ENCODE measurements around the gene USP32. TPM values are rescaled to one million over a fixed set of nuclear protein-coding genes. Genes with fewer than 3 reads are reported as not detected.

USP32 gene
- total and polyA plus RNA-seq, 4 donors, result 46.6 to 103 (median 52.1) TPM

DNA sequence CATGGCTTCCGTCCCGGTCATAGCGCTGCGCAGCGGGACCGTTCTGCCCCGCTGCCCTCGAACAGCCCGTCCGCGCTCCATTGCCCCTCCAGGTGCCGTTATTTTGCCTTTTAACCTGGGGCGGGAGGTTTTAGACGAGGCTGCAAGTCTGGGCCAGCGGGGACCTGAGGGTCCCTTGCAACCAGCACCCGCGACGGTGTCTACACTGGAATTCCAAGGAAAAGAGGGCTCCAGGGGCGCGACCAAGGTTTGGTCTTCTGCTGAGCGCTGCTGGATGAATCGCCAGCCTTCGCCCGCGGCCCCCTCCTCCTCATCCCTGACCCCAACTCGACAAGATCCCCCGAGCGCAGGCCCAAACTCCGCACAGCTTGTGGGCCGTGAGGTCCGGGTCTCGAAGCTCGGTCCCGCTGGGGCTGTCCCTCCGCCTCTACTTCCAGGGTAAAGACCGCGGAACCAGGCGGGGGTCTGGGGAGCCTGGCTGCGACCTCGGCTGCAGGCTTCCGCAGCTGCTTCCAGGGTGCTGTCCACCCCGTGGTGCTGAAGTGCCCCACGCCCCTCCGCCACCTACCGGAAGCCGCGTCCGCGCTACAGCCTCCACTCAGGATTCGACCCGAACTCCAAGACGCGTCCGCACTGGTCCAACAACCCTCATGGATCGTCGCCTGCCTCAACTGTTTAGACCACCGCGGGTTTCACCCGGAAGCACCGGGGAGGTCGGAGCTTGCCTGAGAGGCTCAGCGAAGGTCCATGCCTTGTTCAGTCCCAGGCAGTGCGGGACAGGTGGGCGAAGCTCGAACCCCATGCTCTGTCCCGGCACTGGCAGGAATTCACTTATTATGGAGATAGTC, 252.3 kb downstream of the USP32 start:
- peaks cover 46% of the 10 kb centered on the region for H3K4me1 ChIP-seq (ENCODE audit: control insufficient read depth, insufficient read depth, low read length)
- no peaks in the 10 kb centered on the region for H3K9me3 ChIP-seq (ENCODE audit: control insufficient read depth, insufficient read depth, low read length)
- H3K36me3 ChIP-seq (ENCODE audit: control insufficient read depth, insufficient read depth, low read length), result no peaks in the 10 kb centered on the region
- WGBS (ENCODE audit: insufficient coverage), result 6% methylated on average over 66 of the region's 66 CpGs
- H3K27me3 ChIP-seq (ENCODE audit: control insufficient read depth, insufficient read depth, low read length), result peaks cover 60% of the 10 kb centered on the region
- no peak overlapping the region for H3K27ac ChIP-seq (ENCODE audit: low read depth, low read length)
- DNase-seq (ENCODE audit: low read depth in 4 of 6, low spot score in 6 of 6), result peak in 3 of 6 donors; percentile 35 to 78 (median 60)
- H3K4me3 ChIP-seq (ENCODE audit: low read depth, low read length), result peak overlapping the region; percentile 7

DNA sequence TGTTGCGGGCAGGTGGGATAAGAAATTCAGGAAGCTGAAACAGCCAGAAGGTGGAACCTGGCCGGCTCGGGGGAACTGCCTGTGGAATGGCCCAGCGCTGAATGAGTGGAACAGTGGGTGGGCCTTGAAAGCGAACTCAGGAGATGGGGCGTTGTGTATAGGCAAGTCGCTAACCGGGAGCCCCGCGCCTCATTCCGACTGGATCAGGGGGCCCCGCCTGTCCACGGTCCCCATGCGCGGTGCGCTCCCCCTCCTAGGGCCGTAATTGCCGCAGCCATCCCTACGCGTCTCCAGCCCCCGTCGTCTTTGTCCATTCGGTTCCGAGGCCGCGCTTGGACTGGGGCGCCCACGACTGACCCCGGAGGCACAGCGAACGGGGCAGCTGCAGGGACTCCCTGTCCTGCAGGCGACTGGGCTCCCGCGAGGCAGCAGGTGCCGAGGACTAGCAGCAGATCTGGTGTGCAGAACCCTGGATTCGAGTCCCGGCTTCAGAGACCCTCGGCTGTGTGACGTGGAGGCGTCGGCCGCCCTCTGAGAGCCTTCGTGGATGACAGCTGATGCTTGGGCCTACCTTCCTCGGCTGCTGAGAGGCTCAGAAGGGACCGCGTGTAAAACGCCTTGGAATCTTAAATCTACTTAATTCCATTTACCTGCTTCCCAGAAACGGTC, 253.0 kb downstream of the USP32 start:
- H3K4me1 ChIP-seq (ENCODE audit: control insufficient read depth, insufficient read depth, low read length), result peaks cover 51% of the 10 kb centered on the region
- H3K36me3 ChIP-seq (ENCODE audit: control insufficient read depth, insufficient read depth, low read length), result no peaks in the 10 kb centered on the region
- 6% methylated on average over 48 of the region's 48 CpGs for WGBS (ENCODE audit: insufficient coverage)
- DNase-seq (ENCODE audit: low read depth in 4 of 6, low spot score in 6 of 6), result no peak
- H3K4me3 ChIP-seq (ENCODE audit: low read depth, low read length), result no peak overlapping the region
- H3K27me3 ChIP-seq (ENCODE audit: control insufficient read depth, insufficient read depth, low read length), result peaks cover 56% of the 10 kb centered on the region
- H3K9me3 ChIP-seq (ENCODE audit: control insufficient read depth, insufficient read depth, low read length), result no peaks in the 10 kb centered on the region
- H3K27ac ChIP-seq (ENCODE audit: low read depth, low read length), result no peak overlapping the region

DNA sequence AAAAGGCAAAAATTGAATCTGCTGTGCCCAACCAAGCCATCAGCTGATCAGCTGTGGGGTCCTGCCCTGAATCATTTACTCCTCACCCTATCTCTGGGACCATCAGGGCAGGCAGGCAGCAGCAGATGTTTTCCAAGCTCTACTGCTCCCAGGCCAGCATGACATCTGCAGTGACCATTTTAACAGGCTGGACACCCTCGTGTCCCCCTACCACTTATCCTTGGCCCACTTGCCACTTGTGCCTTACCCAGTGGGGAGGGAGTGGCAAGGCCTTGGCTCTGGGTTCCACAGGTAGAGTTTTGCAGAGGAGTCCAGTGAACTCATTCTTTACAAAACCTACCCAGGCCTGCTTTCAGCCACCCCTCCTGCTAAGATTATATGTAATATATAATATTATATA, 254.2 kb downstream of the USP32 start:
- H3K27me3 ChIP-seq (ENCODE audit: control insufficient read depth, insufficient read depth, low read length), result peaks cover 50% of the 10 kb centered on the region
- DNase-seq (ENCODE audit: low read depth in 4 of 6, low spot score in 6 of 6), result no peak
- no CpG with 5 or more reads among the region's 1 CpG for WGBS (ENCODE audit: insufficient coverage)

DNA sequence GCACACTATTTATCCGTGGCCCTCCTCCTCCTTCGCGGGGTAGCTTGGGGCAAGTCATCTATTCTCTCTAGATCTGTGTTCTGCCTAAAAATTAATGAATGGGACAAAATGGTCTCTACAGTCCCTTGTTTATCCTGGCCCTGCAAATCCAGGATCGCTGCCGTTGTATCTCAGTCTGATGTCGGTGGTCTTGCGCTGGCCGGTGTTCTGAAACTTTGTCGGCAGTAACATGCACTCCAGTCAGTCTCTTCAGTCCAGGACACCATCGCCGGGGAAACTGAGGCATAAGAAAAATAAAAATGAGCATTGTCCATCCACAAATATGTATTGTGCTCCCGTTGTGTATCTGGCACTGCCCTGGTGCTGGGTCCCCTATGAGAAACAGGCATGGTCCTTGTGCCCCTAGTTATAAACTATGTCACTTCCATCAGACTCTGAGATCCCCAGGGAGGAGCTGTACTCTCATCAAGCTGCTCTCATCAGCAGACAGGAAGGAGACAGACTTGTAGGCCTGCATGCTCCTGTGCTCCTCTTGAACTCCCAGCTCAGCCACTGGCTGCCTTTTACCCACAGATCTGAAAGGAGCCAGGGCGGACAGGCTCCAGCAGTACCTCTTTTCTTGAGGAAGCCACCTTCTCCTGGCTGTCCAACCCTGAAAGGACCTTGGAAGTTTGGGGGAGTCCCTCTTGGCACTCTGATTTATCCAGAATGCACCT, 255.8 kb downstream of the USP32 start:
- DNase-seq (ENCODE audit: low read depth in 4 of 6, low spot score in 6 of 6), result no peak
- Histone ChIP-seq H3K4me1 (ENCODE audit: control insufficient read depth, insufficient read depth, low read length) (peaks cover 35% of the 10 kb centered on the region), H3K27me3 (ENCODE audit: control insufficient read depth, insufficient read depth, low read length) (peaks cover 34% of the 10 kb centered on the region), H3K27ac (ENCODE audit: low read depth, low read length) (no peak overlapping the region), H3K36me3 (ENCODE audit: control insufficient read depth, insufficient read depth, low read length) (no peaks in the 10 kb centered on the region), H3K4me3 (ENCODE audit: low read depth, low read length) (peak overlapping the region; percentile 76), H3K9me3 (ENCODE audit: control insufficient read depth, insufficient read depth, low read length) (no peaks in the 10 kb centered on the region)
- WGBS (ENCODE audit: insufficient coverage), result 80% methylated on average over 10 of the region's 13 CpGs

More for the DNA sequence above, 254.2 kb downstream of the USP32 start:
- Histone ChIP-seq H3K9me3 (ENCODE audit: control insufficient read depth, insufficient read depth, low read length) (no peaks in the 10 kb centered on the region), H3K27ac (ENCODE audit: low read depth, low read length) (no peak overlapping the region), H3K4me3 (ENCODE audit: low read depth, low read length) (no peak overlapping the region), H3K36me3 (ENCODE audit: control insufficient read depth, insufficient read depth, low read length) (no peaks in the 10 kb centered on the region), H3K4me1 (ENCODE audit: control insufficient read depth, insufficient read depth, low read length) (peaks cover 46% of the 10 kb centered on the region)

DNA sequence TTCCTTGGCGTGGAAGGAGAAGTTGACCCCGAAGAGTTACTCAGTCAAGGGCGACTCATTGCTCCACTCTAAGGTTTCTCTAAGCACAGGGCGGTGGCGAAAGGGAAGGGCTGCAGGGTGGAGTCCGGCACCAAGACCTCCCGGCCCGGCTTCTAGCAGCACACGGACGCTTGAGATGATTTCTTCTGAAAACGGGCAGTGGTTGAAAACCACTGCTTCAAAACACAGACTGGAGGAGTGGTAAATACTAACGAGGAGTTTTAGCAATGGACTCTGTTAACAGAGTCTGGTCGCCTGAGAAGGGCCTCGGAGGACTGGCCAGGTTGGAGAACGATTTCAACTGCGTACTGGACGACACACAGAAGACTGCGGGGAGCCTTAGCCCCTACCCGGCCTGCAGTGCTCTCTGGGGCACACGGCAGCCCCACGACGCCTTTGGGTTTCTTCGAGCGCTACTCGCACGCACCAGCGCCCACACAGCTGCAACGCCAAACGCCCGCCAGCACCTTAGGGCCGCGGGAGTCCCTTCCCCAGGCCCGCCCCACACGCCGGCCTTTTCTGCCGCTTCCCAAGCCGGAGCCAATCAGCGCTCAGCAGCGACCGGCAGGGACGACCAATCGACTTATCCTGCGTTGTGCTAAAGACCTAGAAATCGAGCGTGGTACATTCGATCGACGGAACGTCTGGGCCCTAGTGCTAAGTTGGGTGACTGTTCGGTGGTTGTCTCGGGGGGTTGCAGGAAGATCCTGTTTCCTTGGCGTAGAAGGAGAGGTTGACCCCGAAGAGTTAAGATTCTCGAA, 256.6 kb downstream of the USP32 start:
- peak; percentile 79 to 97 (median 84) for DNase-seq (ENCODE audit: low read depth in 4 of 6, low spot score in 6 of 6)
- H3K4me1 ChIP-seq (ENCODE audit: control insufficient read depth, insufficient read depth, low read length), result peaks cover 32% of the 10 kb centered on the region
- no peaks in the 10 kb centered on the region for H3K36me3 ChIP-seq (ENCODE audit: control insufficient read depth, insufficient read depth, low read length)
- peak overlapping the region; percentile 54 for H3K27ac ChIP-seq (ENCODE audit: low read depth, low read length)
- H3K27me3 ChIP-seq (ENCODE audit: control insufficient read depth, insufficient read depth, low read length), result peaks cover 27% of the 10 kb centered on the region
- no peaks in the 10 kb centered on the region for H3K9me3 ChIP-seq (ENCODE audit: control insufficient read depth, insufficient read depth, low read length)
- peak overlapping the region; percentile 76 for H3K4me3 ChIP-seq (ENCODE audit: low read depth, low read length)
- 0% methylated on average over 52 of the region's 54 CpGs for WGBS (ENCODE audit: insufficient coverage)

DNA sequence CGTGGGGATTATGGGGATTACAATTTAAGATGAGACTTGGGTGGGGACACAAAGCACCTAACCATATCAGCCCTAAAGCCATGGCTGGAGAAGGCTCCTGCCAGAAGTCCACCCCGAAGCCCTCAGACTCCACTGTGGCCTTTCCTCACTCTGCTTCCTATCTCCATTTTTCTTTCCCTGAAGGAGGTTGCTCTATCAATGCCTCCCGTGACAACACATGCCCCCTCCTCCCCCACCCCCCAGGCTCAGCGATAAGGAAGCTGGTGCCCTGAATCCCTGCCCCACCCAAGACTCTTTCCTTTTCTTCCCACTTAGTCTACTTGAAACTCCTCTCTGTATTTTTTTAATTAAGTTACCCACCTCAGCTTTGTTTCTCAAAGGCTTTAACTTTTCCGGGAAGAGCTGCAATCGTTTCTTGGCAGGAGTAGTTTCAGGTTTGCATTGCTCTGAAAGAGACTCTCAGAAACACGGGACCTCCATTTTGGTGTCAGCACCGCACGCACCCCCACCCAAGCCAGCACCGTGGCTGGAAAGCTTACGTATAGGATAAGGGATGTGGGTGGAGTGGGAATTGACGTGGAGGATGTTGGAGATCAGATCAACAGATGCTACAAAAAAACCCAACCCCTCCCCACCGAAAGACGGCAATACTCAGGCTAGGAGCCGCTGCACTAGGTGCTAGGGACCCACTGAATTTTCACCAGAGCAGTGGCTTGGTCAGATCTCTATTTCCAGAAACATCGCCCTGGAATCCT, 257.4 kb downstream of the USP32 start:
- Histone ChIP-seq H3K36me3 (ENCODE audit: control insufficient read depth, insufficient read depth, low read length) (no peaks in the 10 kb centered on the region), H3K4me1 (ENCODE audit: control insufficient read depth, insufficient read depth, low read length) (peaks cover 25% of the 10 kb centered on the region), H3K4me3 (ENCODE audit: low read depth, low read length) (peak overlapping the region; percentile 76), H3K9me3 (ENCODE audit: control insufficient read depth, insufficient read depth, low read length) (no peaks in the 10 kb centered on the region), H3K27ac (ENCODE audit: low read depth, low read length) (peak overlapping the region; percentile 54), H3K27me3 (ENCODE audit: control insufficient read depth, insufficient read depth, low read length) (peaks cover 19% of the 10 kb centered on the region)
- DNase-seq (ENCODE audit: low read depth in 4 of 6, low spot score in 6 of 6), result peak in 1 of 6 donors; percentile 50
- 9% methylated on average over 9 of the region's 16 CpGs for WGBS (ENCODE audit: insufficient coverage)

DNA sequence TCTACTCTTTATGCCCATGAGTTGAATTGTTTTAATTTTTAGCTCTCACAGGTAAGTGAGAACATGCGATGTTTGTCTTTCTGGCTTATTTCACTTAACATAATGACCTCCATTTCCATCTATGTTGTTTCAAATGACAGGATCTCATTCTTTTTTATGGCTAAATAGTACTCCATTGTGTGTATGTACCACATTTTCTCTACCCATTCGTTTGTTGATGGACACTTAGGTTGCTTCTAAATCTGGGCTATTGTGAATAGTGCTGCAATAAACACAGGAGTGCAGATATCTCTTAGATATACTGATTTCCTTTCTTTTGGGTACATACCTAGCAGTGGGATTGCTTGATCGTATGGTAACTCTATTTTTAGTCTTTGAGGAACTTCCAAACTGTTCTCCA, 261.5 kb downstream of the USP32 start:
- Histone ChIP-seq H3K36me3 (ENCODE audit: control insufficient read depth, insufficient read depth, low read length) (no peaks in the 10 kb centered on the region), H3K4me3 (ENCODE audit: low read depth, low read length) (no peak overlapping the region), H3K4me1 (ENCODE audit: control insufficient read depth, insufficient read depth, low read length) (peaks cover 9% of the 10 kb centered on the region), H3K27ac (ENCODE audit: low read depth, low read length) (no peak overlapping the region), H3K9me3 (ENCODE audit: control insufficient read depth, insufficient read depth, low read length) (no peaks in the 10 kb centered on the region), H3K27me3 (ENCODE audit: control insufficient read depth, insufficient read depth, low read length) (no peaks in the 10 kb centered on the region)
- WGBS (ENCODE audit: insufficient coverage), result no CpG with 5 or more reads among the region's 3 CpGs
- DNase-seq (ENCODE audit: low read depth in 4 of 6, low spot score in 6 of 6), result no peak

DNA sequence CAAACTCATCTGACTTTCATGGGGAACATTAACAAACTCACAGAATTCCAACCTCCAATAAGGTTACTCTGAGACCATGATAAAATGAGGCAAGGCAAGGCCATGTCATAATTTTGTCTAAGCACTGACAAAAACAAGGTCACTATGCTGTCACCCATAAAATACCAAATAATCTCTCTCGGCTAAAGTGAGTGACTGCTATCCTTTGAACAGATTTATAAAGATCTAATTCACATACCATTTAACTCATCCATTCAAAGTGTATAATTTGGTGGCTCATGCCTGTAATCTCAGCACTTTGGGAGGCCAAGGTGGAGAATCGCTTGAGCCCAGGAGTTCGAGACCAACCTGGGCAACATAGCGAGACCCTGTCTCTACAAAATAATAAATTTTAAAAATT, 262.8 kb downstream of the USP32 start:
- Histone ChIP-seq H3K27ac (ENCODE audit: low read depth, low read length) (no peak overlapping the region), H3K4me3 (ENCODE audit: low read depth, low read length) (no peak overlapping the region), H3K36me3 (ENCODE audit: control insufficient read depth, insufficient read depth, low read length) (no peaks in the 10 kb centered on the region), H3K4me1 (ENCODE audit: control insufficient read depth, insufficient read depth, low read length) (peaks cover under 1% of the 10 kb centered on the region), H3K9me3 (ENCODE audit: control insufficient read depth, insufficient read depth, low read length) (no peaks in the 10 kb centered on the region), H3K27me3 (ENCODE audit: control insufficient read depth, insufficient read depth, low read length) (no peaks in the 10 kb centered on the region)
- no peak for DNase-seq (ENCODE audit: low read depth in 4 of 6, low spot score in 6 of 6)
- WGBS (ENCODE audit: insufficient coverage), result 80% methylated on average over 1 of the region's 4 CpGs
